Gastrocnemius medialis (tissue), 4 donors: ENCODE data around the gene HES7.

Source experiments
- POLR2A ChIP-seq, 2 donors: fragments of 450-650 bp; IDR thresholded peaks; one replicate each; pipeline ENCODE4 v1.6.1; 2017; ENCODE audit warnings: antibody characterized with exemption in 2 of 2, mild to moderate bottlenecking in 2 of 2, moderate library complexity in 2 of 2
- TF ChIP-seq, protein P1 (sequence below), 5 experiments: fragments of 450-650 bp in 3 of 5; fragments of 200-600 bp in 2 of 5; sonication (generic) in 2 of 5; IDR thresholded peaks in 4 of 5; conservative IDR thresholded peaks in 1 of 5; 1 replicate in 4 of 5; 2 replicates in 1 of 5; pipeline ENCODE4 v1.5.1; 2016 to 2019; ENCODE audit warnings: antibody characterized with exemption in 5 of 5, mild to moderate bottlenecking in 3 of 5, moderate library complexity in 3 of 5

- TF ChIP-seq, protein P1, sequence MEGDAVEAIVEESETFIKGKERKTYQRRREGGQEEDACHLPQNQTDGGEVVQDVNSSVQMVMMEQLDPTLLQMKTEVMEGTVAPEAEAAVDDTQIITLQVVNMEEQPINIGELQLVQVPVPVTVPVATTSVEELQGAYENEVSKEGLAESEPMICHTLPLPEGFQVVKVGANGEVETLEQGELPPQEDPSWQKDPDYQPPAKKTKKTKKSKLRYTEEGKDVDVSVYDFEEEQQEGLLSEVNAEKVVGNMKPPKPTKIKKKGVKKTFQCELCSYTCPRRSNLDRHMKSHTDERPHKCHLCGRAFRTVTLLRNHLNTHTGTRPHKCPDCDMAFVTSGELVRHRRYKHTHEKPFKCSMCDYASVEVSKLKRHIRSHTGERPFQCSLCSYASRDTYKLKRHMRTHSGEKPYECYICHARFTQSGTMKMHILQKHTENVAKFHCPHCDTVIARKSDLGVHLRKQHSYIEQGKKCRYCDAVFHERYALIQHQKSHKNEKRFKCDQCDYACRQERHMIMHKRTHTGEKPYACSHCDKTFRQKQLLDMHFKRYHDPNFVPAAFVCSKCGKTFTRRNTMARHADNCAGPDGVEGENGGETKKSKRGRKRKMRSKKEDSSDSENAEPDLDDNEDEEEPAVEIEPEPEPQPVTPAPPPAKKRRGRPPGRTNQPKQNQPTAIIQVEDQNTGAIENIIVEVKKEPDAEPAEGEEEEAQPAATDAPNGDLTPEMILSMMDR (IDR thresholded peaks at IDR 0.05 in 4 of 5, conservative IDR thresholded peaks at IDR 0.05 in 1 of 5) = no peak
- TF ChIP-seq POLR2A (IDR thresholded peaks at IDR 0.05) = no peak
These were observed 39.7 kb downstream of the HES7 start for GRCh38 chr17:8084250-8084649.
